HUDEP-2 (cell line): ENCODE measurements around the gene RLN3.

Source experiments
- DNase-seq, 76 experiments: peaks; one replicate each; lab custom pipeline; 2025; ENCODE audit not compliant: unreplicated experiment in 76 of 76; lab: John Stamatoyannopoulos, UW

RLN3 gene, protein sequence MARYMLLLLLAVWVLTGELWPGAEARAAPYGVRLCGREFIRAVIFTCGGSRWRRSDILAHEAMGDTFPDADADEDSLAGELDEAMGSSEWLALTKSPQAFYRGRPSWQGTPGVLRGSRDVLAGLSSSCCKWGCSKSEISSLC

DNA sequence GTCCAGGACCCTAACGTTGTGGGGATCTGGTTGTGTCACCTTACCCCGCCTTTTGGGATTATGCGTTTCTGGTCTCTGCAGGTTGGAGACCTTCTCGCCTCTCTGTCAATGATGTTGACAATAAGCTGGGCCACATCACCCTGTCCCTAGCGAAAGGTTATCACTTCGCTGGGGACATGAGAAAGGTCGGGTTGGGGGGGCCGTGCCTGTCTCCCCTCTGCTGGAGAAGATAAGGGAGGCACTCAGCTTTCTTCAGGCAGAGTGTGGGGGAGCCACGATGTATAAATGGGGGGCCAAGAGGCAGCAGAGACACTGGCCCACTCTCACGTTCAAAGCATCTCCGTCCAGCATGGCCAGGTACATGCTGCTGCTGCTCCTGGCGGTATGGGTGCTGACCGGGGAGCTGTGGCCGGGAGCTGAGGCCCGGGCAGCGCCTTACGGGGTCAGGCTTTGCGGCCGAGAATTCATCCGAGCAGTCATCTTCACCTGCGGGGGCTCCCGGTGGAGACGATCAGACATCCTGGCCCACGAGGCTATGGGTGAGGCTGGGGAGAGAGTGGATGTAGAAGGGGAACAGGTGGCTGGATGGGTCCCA lies at the start of gene RLN3:
Gene RLN3 (plus strand): TSS at position 293 of the 595 bp plus-strand sequence. CDS start 57 bp downstream, at position 350.
- DNase-seq = no peak

DNA sequence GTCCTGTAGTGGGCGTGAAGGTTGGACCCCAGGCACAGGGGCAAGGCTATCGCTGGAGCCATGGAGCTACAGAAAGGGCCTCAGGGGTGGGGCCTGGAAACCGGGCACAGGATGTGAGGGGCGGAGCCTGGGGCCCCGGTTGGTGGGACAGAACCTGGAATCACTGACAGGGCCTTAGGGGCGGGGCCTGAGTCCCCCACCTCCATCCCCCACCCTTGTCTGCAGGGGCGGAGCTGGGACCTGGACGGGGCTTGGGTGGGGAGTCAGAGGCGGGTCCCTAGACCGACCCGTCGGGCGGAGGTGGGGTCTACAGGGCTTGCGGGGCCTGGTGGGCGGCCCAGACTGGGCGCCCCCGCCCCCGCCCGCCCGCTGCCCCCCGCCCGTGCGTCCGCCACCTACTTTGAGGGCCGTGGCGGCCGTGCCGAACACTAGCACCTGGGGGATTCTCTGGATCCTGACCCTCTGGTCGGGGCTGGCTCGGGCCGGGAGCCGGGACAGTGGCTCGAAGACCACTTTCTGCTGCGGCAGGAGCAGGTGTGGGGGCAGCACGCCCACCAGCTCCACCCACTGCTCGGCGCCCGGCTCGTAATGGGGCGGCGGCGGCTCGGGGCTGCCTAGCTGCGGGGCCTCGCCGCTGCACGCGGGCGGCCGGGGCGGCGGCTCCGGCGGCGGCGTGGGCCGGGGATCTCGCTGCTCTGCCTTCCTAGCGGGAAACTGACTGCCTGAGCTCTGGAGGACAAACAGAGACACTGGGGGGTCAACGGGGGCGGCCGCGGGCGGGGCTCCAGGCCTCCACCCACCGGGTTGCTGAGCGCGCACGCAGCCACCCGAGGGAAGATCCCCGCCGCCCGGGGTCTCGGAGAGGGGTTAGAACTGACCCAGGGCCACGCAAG lies 49.4 kb upstream of the RLN3 start:
- DNase-seq = peak in 16 of 76 experiments; percentile 11 to 41 (median 24)

DNA sequence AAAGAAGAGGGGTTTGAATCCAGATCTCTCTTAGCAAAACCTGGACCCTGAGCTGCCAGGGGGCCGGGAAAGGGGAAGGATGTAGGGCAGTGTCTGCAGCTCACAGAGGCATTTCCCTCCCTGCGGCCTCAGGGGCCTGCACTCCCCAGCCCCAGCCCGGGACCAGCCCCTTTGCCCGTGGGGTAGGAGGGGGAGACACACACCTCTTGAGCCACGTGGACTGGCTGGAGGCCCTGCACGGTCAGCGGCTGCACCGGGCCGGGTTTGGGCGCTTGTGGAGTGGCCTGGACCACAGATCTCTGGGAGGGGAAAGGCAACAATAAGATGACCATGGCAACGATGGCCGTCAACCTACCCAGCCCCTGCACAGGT lies 48.7 kb upstream of the RLN3 start:
- DNase-seq = no peak

DNA sequence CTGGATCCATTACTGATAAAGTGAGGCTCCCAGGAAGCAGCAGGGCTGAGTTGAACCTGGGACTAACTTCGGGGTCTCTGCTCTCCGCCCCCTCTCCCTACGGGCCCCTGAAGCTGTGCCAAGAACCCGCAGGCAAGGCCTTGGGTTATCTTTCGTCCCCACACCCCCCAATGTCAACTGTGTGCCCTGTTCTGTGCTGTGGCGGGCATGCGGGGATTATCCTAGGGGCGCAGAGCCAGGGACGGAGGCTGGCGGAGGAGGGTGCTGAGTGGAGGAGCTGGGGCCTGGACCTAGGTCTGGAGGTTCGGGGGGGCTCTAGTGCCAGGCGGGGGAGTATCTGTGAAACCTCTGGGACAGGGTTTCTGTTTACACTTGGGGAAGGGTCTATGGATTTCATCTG lies 48.3 kb upstream of the RLN3 start:
- no peak for DNase-seq

DNA sequence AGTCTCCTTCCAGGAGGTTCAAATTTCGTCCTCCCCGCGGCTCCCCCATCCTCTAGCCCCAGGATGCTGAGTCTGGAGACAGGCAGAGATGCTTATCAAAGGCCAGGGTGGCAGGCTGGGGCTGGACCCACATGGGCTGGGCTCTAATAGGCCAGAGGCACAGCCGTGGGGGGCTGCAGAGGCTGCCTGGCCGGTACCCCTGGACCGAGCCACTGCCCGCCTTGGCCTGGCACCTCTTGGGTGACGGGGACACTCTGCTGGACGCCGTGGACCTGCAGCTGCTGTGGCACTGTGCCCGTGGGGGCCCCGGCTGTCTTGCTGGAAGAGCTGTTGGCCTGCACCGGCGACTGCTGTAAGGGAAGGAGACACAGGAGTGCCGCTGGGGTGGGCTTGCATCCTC lies 47.6 kb upstream of the RLN3 start:
- DNase-seq = no peak

DNA sequence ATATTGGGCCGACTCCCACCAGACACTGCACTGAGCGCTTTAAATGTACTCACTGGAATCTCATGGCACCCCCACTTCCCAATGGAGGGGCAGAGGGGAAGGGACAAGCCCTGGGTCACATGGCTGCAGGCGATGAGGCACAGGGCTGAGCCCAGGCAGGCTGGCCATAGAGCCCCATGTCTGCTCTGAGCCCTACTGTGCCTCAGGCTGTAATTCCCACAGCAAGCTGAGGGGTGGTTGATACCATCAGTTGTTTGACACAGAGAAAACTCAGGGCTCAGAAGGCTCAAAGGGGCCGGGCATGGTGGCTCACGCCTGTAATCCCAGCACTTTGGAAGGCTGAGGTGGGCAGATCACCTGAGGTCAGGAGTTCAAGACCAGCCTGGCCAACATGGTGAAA lies 46.9 kb upstream of the RLN3 start:
- DNase-seq = no peak

DNA sequence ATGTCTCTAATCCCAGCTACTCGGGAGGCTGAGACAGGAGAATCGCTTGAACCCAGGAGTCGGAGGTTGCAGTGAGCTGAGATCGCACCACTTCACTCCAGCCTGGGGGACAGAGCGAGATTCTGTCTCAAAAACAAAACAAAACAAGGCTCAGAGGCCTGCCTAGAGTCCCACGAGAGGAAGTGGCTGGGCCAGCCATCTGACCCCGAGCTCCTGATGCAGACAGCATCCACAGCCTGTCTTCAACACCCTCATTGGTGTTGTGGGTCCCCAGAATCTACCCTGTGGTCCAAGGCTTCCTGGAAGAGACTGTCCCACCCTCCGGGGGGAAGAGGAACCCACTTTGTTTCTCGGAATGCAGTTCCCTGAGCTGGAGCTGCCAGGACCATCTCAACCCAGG lies 46.5 kb upstream of the RLN3 start:
- DNase-seq = no peak

DNA sequence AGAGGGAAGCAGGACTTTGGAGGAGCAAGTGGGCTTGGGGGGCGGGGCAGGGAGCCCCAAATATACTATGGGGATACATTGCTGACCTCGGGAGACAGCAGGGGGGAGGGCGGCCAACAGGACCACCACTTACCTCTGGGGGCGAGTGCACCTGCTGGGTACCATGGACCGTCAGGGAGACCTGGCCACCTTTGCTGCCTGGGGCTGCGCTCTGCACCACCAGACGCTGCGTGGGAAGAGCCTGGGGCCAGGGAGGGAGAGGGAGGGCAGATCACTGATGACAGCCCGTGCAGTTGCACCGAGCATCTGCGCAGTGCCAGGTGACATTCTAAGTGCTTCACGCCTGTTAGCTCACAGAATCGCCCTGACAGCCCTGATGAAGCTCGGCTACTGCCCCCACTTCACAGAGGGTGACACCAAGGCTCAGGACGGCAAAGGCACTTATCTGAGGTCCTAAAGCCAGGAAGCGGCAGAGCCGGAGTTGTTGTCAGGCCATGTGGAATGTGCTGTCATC lies 45.9 kb upstream of the RLN3 start:
- DNase-seq = no peak

DNA sequence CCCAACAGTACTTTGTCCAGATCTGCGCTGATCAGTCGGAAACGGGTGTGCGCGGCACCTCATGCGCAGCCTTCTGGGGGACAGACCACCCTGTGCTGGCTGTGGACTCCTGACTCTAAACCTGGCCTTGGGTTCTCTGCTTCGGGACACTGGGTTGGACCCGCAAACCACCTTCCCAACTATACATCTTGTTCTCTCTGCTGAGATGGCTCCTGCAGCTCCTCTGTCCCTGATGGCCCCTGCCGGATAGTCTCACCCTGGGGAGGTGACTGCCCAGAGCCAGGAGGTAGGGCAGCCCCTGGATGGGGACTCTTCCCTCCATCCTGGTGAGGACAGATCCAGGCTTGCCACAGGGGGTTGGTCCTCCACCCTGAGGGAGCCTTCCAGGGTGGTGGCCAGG lies 45.2 kb upstream of the RLN3 start:
- DNase-seq = no peak

DNA sequence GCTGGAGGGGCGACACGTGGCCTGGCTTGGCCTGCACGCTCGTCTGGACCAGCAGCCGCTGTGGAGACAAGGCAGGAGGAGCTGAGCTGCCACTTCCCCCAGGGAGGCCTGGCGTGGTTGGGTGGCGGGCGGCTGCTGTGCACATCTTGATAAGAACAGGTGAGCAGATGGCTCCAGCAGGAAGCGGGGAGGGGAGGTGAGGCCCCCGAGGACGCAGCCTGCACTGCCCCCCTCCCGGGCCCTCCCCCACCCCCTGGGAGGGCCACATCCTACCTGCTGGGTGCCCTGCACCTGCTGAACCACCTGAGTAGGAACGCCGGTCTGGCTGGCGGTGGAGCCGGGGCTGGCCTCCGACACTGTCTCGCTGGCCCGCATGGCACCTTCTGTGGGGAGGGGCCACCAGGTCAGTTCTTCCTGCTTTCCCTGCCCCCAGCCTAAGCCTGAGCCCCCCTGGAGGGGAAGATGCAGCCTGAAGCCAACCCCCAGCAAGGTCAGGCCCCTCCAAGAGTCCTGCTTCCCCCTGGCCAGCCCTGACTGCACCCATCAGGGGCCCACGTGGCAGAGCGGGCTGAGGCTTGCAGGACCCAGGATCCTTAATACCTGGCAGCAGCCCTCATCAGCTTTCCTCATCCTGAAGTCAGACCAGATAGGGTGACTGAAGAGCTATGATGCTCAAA lies 44.6 kb upstream of the RLN3 start:
- no peak for DNase-seq

DNA sequence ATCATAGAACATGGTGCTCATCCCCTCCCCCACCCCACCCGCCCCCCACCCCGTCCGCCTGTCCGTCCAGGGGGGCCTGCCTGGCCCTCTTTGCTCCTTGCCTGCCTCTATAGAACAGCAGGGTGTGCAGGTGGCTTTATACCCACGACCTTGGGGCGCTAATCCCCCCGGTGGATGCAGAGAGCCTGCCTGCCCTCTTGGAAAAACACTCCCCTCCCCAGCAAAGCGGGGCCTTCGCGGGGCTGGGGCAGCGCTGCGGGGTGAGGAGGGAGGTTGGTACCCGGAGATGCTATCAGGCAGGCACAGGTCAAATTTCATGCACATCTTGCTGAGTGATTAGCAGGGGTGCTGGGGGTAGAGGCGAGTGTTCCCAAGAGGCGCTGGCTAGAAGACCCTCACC lies 43.8 kb upstream of the RLN3 start:
- no peak for DNase-seq

DNA sequence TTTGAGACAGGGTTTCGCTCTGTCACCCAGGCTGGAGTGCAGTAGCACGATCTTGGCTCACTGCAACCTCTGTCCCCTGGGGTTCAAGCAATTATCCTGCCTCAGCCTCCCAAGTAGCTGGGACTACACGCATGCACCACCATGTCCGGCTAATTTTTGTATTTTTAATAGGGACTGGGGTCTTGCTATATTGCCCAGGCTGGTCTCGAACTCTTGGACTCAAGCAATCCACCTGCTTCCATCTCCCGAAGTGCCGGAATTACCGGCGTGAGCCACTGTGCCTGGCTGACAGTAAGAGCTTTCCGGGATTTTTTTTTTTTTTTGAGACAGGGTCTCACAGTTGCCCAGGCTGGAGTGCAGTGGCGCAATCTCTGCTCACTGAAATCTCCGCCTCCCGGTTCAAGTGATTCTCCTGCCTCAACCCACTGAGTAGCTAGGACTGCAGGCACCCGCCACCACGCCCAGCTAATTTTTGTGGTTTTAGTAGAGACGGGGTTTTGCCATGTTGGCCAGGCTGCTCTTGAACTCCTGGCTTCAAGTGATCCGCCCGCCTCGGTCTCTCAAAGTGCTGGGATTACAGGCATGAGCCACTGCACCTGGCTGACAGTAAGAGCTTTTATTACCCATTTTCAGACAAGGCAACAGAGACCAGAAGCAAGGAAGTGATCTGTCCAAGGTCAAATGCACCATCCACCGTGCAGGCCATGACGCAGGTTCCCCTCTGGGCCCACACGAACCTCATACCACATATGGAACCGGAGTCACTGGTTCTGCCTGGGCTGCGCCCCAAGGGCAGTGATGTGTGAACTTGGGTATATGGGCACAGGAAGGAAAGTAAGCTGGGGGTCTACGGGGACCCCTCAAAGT lies 42.8 kb upstream of the RLN3 start:
- no peak for DNase-seq

DNA sequence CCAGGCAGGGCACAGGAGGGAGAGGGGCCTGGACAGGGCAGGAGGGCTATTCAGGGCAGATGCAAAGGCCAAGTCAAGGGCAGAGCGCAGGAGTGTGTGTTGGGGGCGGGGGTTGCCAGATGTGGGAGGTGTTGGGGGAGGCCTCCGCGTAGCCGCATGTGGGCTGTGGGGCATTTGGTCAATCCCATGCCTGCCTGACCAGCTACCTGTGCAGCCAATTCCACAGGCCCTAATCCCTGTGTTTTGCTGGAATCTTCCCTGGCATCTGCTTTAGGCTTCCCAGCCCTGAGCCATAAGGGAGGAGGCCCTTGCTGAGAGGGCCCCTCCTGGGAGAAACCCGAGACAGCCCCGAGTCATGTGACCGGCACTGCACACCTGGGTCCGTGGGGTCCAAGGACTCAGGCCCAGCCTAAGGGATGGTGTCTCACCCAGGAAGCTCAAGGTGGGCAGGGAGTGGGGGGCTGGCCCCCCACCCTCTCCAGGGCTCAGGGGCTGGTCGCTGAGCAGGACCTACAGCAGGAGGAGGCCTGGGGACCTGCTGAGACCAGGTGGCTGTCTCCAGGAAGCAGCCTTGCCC lies 42.1 kb upstream of the RLN3 start:
- DNase-seq = no peak

DNA sequence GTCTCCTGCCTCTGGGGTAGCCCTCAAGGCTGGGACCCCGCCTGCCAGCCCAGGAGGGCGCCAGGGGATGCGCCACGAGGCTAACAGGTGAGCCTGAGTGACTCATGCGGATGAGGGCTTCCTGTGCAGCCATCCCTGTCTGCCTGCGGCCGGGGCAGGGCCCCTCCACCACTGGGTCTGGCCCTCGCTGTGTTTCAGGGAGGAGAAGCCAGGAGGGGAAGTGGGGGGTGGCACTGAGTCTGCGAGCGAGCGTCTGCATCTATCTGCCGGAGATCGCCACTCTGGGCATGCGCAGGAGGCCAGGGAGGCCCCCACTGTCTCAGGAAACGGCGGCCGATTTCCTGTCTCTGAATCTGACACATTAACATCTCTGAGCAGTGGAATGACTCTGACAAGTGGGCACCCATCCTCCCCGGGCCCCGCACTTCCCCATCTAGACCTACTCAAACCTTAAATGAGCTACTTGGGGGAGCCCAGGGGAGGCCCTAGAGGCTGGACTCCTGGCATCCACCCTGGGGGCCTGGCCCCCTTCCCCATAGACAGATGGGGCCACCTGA lies 41.5 kb upstream of the RLN3 start:
- DNase-seq = peak in 1 of 76 experiments; percentile 22

DNA sequence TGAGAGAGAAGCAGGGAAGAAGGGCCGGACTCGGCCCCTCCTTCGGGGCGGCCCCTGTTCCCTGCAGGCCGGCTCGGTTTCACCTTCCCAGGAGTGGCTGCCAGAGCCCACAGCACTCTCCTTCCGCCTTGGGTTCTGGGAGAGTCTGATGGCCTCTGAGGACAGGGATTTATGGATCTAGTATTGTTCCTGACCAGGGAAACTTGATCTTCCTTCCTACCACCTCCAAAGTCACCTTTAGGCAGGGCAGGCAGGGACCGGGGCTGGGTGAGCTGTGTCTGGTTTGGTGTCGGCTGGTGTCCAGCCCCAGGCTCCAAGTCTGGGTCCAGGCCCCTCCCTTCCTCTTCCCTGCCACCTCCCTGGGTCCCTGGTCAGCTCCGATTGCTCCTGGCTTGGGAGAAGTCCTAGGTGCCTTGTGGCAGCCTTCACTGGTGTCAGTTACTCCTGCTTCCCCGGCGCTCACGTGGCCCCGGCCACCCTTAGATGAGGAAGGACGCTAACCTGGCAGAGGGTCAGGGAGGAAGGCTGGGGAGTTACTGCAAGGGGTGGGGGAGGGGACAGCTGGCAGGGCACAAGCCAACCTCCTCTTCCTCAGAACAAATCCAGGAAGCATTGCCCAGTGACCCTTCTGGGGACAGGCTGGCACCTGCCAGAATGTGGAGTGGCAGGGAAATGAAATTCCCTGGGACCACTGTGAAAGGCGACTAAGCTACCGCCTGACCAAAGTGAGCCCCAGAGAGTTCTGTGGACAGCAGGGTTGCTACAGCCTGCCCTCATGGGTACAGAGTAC lies 40.7 kb upstream of the RLN3 start:
- no peak for DNase-seq

DNA sequence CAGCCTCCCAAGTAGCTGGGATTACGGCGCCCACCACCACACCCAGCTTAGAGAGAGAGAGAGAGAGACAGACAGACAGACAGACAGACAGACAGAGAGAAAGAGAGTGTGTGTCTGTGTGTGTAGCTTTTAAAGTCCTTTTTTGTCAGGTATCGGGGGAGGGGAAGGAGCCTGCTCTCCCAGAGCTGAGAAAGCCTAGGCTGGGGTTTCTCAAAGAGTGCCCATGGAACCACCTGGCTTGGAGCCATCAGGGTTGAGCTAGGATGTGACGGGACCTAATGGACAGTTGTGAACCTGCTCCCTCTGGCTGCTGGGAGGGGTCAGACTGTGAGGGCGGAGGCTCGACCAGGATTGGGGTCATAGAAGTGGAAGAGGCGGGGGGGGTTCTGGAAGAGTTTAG lies 38.5 kb upstream of the RLN3 start:
- DNase-seq = no peak

DNA sequence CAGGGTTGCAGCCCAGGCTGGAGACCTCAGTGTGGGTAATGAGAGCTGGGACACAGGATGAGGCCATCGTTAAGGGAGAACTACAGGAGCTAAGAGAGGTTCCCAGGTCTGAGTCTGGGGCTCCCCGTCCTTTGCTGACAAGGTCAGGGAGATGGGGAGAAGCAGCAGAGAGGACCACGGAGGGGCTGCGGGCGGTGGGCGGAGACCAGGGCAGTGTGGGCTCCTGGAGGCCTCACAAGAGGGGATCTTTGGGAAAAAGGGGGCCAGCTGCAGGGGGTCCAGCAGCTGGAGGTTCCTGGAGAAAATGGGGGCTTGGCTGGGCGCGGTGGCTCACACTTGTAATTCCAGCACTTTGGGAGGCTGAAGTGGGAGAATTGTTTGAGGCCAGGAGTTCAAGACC lies 37.9 kb upstream of the RLN3 start:
- no peak for DNase-seq

DNA sequence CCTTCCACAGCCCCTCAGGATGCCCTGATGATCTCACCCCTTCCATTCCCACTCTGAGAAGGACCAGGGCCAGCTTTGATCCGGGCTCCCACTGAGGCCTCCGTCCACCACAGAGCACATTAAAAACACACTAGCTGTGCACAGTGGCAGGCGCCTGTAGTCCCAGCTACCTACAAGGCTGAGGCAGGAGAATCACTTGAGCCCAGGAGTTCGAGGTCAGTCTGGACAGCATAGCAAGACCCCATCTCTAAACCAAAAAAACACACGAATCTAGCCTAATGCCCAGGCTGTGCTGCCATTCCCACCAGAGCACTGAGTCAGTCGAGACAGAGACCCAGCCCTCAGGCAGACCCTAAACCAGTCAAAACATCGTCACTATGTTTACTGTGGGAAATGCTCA lies 35.9 kb upstream of the RLN3 start:
- DNase-seq = no peak
